Stimulated activated CD8-positive, alpha-beta memory T cell treated with anti-CD3 and anti-CD28 coated beads, Interleukin-15, amount 100 ng/mL, for 24 hours (primary cell): Measurements from ENCODE around the gene CDK7.

ENCODE experiments used
- DNase-seq: peaks from one replicate; pipeline ENCODE4 v3.0.0-alpha.2; 2020; ENCODE audit warnings: low read depth

CDK7 gene

DNA sequence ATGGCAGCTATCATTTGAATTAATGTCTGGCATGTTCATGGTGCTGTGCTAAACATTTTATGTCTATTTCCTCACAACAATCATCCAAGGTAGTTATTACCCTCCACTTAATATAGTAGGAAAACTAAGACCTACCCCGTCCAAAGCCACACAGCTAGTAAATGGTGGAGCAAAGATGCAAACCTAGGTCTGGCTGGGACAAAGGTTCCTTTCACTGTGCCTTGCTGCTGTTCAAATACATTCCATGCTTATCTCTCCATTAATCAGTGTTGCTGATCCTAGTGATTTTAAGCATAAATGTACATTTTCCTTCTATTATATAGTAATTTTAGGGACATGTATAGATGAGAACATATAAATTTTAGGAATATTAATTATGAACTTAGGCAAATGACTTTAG lies 59.2 kb downstream of the CDK7 start:
- no peak for DNase-seq

DNA sequence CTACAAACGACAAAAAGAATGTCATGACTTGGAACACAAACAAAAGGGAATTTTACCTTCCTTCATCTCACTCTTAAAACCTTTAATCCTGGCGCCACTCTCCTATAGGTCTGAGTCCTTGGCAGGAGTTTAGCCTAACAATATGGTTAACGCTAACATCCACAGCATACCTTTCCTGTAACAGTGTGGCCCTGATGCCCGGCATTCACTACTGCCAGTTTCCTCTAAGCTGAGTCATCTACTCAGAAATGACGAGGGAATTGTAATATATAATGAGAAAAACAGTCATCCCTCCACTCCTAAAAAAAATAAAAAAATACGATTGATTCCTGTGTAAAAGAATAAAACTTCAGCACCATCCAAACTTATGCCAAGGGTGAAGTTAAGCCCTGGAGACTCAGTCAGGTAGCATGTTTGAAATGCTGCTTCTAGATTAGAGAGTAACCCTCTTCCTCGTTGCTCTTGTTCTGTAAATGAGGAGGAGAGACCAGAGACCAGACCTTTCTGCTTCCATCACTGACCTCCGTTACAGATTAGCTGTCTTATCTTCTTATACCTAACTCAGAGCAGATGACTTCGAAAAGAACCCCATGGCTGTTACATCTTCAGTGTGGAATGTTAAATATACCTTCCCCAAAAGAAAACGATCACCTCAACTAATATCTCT lies 60.5 kb downstream of the CDK7 start:
- no peak for DNase-seq

DNA sequence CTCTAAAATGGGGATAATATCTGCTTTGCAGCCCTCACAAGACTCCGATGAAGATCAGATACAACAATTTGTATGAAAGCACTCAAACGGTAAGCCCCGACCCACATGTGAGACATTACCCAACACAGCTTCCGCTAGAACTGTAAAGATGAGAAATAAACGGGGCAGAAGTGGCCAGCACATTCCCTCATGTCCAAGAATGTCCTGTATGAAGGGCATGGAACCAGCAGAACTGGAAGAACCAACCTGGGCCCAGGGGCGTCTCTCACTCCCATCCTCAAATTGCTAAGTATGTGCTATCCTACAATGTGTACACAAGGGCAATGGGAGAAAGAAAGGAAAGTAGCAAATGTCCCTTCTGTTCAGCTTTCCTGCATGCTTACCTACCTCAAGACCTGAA lies 64.9 kb downstream of the CDK7 start:
- no peak for DNase-seq

DNA sequence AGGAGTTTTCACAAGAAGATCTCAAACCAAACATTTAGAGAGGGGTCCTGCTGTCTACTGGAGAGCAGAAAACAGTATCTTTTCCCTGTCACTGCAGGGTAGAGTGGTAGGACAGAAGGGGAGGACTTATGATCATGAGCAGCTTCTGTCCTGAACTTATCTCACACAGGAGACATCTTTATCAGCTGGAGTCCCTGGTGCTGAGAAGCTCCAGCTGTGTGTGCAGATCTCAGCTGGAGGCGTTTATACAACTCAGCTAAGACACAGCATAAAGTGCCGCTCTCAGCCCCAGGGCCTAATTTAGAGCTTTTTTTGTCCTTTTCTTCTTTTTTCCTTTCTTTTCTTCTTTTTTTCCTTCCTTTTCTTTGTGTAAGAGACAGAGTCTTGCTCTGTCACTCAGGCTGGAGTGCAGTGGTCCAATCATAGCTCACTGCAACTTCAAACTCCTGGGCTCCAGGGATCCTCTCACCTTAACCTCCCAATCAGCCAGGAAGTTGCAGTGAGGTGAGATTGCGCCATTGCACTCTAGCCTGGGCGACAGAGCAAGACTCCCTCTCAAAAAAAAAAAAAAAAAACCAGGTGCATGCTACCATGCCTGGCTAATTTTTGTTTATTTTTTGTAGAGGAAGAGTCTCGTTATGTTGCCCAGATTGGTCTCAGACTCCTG lies 66.0 kb downstream of the CDK7 start:
- no peak for DNase-seq

- DNase-seq, result no peak
Measured at GRCh38 chr5:69305512-69305911, 70.8 kb downstream of the CDK7 start.

- DNase-seq, result no peak
Measured at GRCh38 chr5:69308046-69308553, 73.4 kb downstream of the CDK7 start.

GRCh38 chr5:69309380-69309779 lies 74.7 kb downstream of the CDK7 start:
- DNase-seq, result no peak

- no peak for DNase-seq
Measured at GRCh38 chr5:69312459-69313160, 77.9 kb downstream of the CDK7 start.

GRCh38 chr5:69313428-69313827 lies 78.7 kb downstream of the CDK7 start:
- DNase-seq, result no peak

- no peak for DNase-seq
Measured at GRCh38 chr5:69315972-69316371, 81.3 kb downstream of the CDK7 start.

- no peak for DNase-seq
Measured at GRCh38 chr5:69317391-69317790, 82.7 kb downstream of the CDK7 start.

- DNase-seq, result no peak
Measured at GRCh38 chr5:69326365-69326764, 91.7 kb downstream of the CDK7 start.
